ENCODE results near the gene CDK5RAP2. TPM values are rescaled to one million over a fixed set of nuclear protein-coding genes. Genes with fewer than 3 reads are reported as not detected.

CDK5RAP2 gene
- total RNA-seq, 1 donor from 2014 or later, result 33.6 TPM

DNA sequence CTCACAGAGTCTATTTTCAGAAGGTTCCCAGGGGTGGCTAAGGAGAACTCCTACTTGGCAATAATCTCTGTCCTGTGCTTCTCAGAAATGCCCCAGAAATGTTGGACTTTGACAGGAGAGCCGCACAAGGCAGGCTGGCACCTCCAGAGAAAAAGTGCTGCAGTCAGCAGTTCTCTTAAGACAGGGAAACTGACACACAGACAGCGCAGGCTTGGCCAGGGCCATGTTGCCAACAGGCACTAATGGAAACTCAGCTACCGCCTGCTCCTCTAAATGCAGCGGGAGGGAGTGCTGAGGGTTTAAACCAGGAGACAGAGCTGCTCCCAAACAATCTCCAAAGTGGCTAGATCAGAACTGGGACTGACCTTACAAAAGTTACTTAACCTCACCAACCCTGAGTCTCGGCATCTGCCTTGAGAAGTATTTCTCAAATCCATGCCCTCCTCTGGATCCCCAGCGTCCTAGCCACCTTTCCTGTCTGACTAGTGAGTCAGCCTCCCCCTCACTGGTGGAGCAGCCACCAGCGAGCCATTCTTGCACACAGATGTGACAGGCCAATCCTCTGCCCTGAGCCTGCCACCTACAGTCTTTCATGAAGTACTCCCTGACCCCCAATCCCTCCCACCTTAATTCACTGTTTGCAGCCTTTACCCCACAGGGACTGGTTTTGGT lies 186.4 kb downstream of the CDK5RAP2 start:
- Histone ChIP-seq H3K36me3 (peaks cover 40 to 75% of the 10 kb centered on the region in 2 donors), H3K9me3 (no peaks in the 10 kb centered on the region), H3K27me3 (no peaks in the 10 kb centered on the region), H3K4me1 (no peaks in the 10 kb centered on the region), H3K4me3 (no peak overlapping the region), H3K27ac (peak overlapping the region in 1 of 2 donors; percentile 12)
- no peak for DNase-seq (ENCODE audit: low spot score in 2 of 2)
- TF ChIP-seq CTCF (IDR thresholded peaks at IDR 0.05), result peak in 1 of 3 experiments; percentile 7
- intact Hi-C loops (cut with DNase I), result no loop called here

DNA sequence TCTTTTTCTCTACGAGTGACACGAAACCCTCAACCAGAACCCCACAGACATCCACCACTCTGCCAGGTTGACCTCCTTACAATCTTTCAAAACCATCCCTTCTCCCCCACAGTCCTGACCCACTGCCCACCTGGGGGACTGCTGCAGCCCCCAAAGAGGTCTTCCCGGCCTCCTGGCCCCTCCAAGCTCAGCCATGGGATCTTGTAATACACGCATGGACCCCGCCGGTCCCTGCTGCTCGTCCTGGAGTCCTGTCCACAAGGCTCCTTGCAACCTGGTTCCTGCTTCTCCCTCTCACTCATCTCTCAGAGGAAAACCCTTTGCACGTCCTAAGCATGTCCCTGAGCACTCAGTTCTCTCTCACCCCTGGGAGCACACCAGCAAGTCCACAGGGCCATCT lies 187.3 kb downstream of the CDK5RAP2 start:
- Histone ChIP-seq H3K27ac (peak overlapping the region in 1 of 2 donors; percentile 12), H3K9me3 (no peaks in the 10 kb centered on the region), H3K27me3 (no peaks in the 10 kb centered on the region), H3K4me3 (no peak overlapping the region), H3K36me3 (peaks cover 37 to 67% of the 10 kb centered on the region in 2 donors), H3K4me1 (no peaks in the 10 kb centered on the region)
- intact Hi-C loops (cut with DNase I), result no loop called here
- DNase-seq (ENCODE audit: low spot score in 2 of 2), result peak in 1 of 2 donors; percentile 59
- no peak for TF ChIP-seq CTCF (IDR thresholded peaks at IDR 0.05)

DNA sequence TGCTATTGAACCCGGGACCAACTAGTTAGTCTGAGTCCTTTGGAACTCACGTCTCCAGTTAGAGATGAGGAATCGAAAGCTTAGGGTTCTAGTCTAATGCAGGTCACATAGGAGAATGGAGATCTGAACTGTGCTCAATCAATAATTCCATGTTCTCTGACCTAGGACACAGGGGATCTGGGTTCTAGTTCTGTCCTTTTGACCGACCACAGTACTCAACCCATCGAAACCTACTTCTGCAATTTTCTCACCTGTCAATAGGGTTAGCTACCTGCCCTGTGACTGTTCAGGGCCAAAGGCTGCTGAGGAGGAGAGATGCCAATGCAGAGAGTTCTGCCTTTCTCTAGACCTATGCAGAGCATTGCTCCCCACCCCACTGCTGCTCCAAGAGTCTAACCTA lies 187.7 kb downstream of the CDK5RAP2 start:
- Histone ChIP-seq H3K27me3 (no peaks in the 10 kb centered on the region), H3K4me1 (no peaks in the 10 kb centered on the region), H3K9me3 (no peaks in the 10 kb centered on the region), H3K4me3 (no peak overlapping the region), H3K36me3 (peaks cover 36 to 64% of the 10 kb centered on the region in 2 donors), H3K27ac (peak overlapping the region in 1 of 2 donors; percentile 12)
- no peak for DNase-seq (ENCODE audit: low spot score in 2 of 2)
- intact Hi-C loops (cut with DNase I), result no loop called here
- TF ChIP-seq CTCF (IDR thresholded peaks at IDR 0.05), result no peak

DNA sequence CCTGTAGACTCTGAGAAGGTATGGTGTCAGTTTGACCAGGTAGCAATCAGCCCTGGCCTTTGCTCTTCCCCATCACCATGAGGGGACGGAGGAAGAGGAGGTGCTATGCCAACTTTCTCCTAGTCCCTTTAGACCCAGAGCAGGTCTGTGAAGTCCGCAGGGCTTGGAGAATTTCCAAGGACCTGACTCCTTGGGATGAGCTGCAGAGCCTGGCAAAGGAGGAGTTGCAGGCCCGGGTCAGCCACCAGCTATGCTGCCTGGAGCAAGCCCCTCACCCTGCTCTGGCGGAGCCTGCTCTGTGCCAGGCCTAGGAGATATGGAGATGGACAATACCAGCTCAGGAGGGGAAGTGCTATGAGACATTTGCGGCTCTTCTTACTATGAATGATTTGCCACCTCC lies 188.3 kb downstream of the CDK5RAP2 start:
- intact Hi-C loops (cut with DNase I), result no loop called here
- Histone ChIP-seq H3K27ac (no peak overlapping the region), H3K9me3 (no peaks in the 10 kb centered on the region), H3K4me3 (no peak overlapping the region), H3K36me3 (peaks cover 36 to 59% of the 10 kb centered on the region in 2 donors), H3K4me1 (peaks cover 0 to 3% of the 10 kb centered on the region in 2 donors), H3K27me3 (no peaks in the 10 kb centered on the region)
- TF ChIP-seq CTCF (IDR thresholded peaks at IDR 0.05), result no peak
- no peak for DNase-seq (ENCODE audit: low spot score in 2 of 2)

DNA sequence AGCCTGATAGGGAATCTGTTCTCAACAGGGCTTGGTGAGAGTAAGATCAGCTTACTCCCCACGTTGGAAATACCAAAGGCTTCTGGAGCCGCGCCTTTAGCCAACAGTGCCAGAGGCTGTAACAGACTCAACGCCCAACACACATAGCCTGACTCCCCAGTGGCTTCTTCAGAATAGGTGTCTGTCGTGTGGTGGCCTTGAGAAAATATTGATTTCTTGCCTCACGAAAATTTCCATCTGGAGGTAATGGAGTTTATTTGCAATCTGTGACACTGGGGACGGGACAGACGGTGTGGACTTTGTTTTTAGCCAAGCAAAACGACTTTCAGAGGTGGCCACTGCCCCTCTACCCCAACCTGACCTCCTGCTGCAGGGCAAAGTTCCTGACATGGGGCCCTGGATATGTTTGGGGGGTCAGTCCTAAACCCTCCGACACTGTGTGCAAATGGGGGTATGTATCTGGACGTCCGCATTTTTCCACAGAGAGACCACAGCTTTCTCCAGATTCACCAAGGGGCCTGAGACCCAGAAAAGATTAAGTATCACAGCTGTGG lies 189.3 kb downstream of the CDK5RAP2 start:
- no peak overlapping the region for H3K4me3 ChIP-seq
- H3K27ac ChIP-seq, result no peak overlapping the region
- no peaks in the 10 kb centered on the region for H3K27me3 ChIP-seq
- DNase-seq (ENCODE audit: low spot score in 2 of 2), result no peak
- peaks cover 4 to 9% of the 10 kb centered on the region in 2 donors for H3K4me1 ChIP-seq
- intact Hi-C loops (cut with DNase I), result no loop called here
- no peaks in the 10 kb centered on the region for H3K9me3 ChIP-seq
- H3K36me3 ChIP-seq, result peaks cover 33 to 52% of the 10 kb centered on the region in 2 donors
- TF ChIP-seq CTCF (IDR thresholded peaks at IDR 0.05), result no peak

Measured in ascending aorta (tissue), 2 donors.